ENCODE results near the gene RHOG. TPM values are rescaled to one million over a fixed set of nuclear protein-coding genes. Genes with fewer than 3 reads are reported as not detected.

RHOG gene
- total and polyA plus RNA-seq, 8 donors, result 9.0 to 27.5 (median 14.0) TPM

DNA sequence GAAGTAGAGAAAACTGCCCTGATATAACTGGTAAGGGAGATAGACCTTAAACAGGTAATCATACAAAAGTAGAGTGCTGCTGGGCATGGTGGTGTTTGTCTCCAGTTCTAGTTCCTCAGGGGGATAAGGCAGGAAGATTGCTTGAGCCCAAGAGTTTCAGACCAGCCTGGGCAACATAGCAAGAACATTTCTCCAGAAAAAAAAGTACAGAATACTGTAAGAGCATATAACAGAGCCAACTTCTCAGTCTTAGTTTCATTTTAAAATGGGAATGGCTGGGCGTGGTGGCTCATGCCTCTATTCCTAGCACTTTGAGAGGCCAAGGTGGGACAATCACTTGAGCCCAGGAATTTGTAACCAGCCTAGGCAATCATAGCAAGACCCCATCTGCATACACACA, 4.5 kb upstream of the RHOG start:
- Histone ChIP-seq H3K36me3 (no peaks in the 10 kb centered on the region), H3K27ac (no peak overlapping the region), H3K27me3 (no peaks in the 10 kb centered on the region), H3K9me3 (no peaks in the 10 kb centered on the region), H3K4me1 (peaks cover 0 to 4% (median 0%) of the 10 kb centered on the region in 3 donors), H3K4me3 (no peak overlapping the region)
- intact Hi-C loops (cut with DNase I), result loop anchor here in 1 of 3 donors (5.0 kb wide), 1 partner anchor 237 kb away; no protein-coding TSS in a partner anchor
- FAIRE-seq (no peak), DNase-seq (no peak), ATAC-seq (no peak)
- TF ChIP-seq, protein P1, sequence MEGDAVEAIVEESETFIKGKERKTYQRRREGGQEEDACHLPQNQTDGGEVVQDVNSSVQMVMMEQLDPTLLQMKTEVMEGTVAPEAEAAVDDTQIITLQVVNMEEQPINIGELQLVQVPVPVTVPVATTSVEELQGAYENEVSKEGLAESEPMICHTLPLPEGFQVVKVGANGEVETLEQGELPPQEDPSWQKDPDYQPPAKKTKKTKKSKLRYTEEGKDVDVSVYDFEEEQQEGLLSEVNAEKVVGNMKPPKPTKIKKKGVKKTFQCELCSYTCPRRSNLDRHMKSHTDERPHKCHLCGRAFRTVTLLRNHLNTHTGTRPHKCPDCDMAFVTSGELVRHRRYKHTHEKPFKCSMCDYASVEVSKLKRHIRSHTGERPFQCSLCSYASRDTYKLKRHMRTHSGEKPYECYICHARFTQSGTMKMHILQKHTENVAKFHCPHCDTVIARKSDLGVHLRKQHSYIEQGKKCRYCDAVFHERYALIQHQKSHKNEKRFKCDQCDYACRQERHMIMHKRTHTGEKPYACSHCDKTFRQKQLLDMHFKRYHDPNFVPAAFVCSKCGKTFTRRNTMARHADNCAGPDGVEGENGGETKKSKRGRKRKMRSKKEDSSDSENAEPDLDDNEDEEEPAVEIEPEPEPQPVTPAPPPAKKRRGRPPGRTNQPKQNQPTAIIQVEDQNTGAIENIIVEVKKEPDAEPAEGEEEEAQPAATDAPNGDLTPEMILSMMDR (IDR thresholded peaks at IDR 0.05), result no peak
- 92 to 98% methylated on average over 1 of the region's 1 CpG for WGBS, 2 donors

DNA sequence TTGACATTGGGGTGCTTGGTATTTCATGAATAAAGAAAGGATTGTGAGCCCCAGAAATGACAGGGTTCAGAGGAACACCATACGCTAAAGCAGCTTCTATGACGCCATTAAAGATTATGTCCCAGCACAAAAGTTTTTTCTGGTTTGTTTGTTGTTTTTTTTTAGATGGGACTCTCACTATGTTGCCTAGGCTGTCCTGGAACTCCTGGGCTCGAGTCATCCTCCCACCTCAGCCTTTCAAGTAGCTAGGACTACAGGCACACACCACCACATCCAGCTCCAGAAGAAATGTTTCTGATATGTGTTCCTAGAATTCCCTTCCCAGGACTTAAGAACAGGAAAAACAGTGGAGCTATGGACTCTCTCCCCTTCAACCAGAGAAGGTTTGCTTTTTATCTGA, 2.6 kb upstream of the RHOG start:
- Histone ChIP-seq H3K27ac (no peak overlapping the region), H3K4me3 (no peak overlapping the region), H3K9me3 (no peaks in the 10 kb centered on the region), H3K27me3 (no peaks in the 10 kb centered on the region), H3K36me3 (no peaks in the 10 kb centered on the region), H3K4me1 (peaks cover 0 to 8% (median 4%) of the 10 kb centered on the region in 3 donors)
- 78 to 84% methylated on average over 3 of the region's 3 CpGs for WGBS, 2 donors
- ATAC-seq (no peak), FAIRE-seq (no peak), DNase-seq (no peak)
- TF ChIP-seq, protein P1 (IDR thresholded peaks at IDR 0.05), result no peak
- intact Hi-C loops (cut with DNase I), result no loop called here

DNA sequence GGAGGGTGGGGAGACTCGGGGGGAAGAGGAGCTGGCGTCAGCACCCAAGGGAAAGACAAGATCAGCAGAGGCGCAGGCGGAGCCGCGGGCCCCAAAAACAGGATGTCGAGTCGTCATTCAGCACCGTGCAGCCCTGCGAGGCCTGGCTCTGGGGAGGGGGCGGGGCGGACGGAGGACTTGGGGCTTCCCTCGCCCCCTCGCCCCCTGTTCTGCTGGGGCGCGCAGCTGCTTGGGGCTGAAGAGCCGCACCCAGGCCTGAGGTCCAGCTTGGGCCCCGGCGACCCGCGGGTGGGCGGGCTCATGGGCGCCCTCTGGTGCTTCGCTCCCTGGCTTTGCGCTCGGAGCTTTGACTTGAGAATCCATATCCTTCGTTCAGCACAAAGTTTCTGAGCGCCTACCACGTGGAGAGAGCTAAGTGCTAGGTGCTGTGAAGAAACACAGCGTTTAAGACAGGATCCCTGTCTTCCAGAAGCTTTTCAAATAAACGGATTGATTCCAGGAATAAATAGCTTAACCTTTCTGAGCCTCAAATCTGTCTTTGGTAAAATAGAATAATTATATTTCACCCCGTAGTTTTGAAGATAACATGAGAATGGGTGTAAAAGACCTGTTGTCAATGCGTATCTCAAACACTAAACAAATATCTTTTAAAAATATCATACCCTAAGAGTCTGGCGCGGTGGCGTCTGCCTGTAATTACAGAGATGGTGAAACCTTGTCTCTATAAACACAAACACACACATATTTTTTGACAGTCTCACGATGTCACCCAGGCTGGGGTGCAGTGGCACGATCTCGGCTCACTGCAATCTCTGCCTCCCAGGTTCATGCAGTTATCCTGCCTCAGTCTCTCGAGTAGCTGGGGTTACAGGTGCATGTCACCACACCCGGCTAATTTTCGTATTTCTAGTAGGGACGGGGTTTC, 929 bp upstream of the RHOG start:
- peak overlapping the region; percentile 73 to 87 (median 82) for H3K4me3 ChIP-seq
- WGBS, 2 donors, result 21 to 32% methylated on average over 32 to 44 of the region's 44 CpGs
- TF ChIP-seq, protein P1 (IDR thresholded peaks at IDR 0.05), result peak; percentile 29 to 70 (median 54)
- ATAC-seq, result peak; percentile 78 to 89 (median 84)
- peak overlapping the region; percentile 89 to 93 (median 92) for H3K27ac ChIP-seq
- no peaks in the 10 kb centered on the region for H3K27me3 ChIP-seq
- H3K9me3 ChIP-seq, result no peaks in the 10 kb centered on the region
- intact Hi-C loops (cut with DNase I), result no loop called here
- peak; percentile 76 to 91 (median 84) for DNase-seq
- no peak for FAIRE-seq
- no peaks in the 10 kb centered on the region for H3K36me3 ChIP-seq
- peaks cover 0 to 8% (median 4%) of the 10 kb centered on the region in 3 donors for H3K4me1 ChIP-seq

DNA sequence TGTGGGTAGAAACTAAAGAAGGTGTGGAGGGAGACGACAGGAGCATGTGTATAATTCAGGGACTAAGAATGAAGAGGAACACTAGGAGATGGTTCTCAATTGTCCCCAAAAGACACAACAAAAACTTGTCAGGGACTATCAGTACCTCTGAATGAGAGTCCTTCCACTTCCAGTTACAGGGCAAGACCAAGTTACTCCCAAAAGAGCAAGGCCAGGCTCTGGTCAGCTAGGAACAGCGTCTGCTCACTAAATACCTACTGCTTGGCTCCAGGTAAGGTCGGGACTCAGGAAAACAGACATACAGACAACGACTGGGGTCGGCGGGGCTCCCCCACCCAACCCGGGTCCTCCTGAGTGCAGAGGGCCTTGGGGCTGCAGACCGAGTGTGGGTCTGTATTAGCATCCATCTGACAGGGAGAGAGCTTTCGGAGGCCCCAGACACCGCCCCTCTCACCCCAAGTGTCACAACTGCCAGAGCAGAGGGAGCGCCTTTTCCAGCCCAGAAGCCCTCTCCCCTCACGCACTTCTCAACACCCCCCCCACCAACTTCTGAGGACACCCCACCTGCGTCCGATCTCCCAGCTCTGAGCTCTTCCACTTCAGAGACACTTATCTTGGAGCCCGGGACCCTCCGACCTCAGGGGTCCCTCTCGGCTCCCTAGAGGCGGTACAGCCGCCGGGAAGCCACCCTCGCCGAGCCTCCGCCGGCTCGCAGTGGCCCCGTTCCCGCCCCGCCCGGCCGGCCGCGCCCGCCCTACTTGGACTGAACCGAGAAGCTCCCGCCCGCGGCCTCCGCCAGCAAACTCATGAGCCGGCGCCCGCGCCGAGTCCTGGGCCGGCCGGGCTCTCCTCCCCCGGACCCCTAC, 522 bp downstream of the RHOG start:
- FAIRE-seq, result no peak
- Histone ChIP-seq H3K9me3 (no peaks in the 10 kb centered on the region), H3K36me3 (no peaks in the 10 kb centered on the region), H3K27ac (peak overlapping the region; percentile 89 to 93 (median 92)), H3K4me3 (peak overlapping the region; percentile 73 to 87 (median 82)), H3K27me3 (no peaks in the 10 kb centered on the region), H3K4me1 (peaks cover 0 to 13% (median 4%) of the 10 kb centered on the region in 3 donors)
- DNase-seq, result peak in 1 of 6 donors; percentile 26
- intact Hi-C loops (cut with DNase I), result no loop called here
- ATAC-seq, result peak; percentile 17 to 67 (median 46)
- TF ChIP-seq, protein P1 (IDR thresholded peaks at IDR 0.05), result no peak
- WGBS, 2 donors, result 2 to 4% methylated on average over 35 to 46 of the region's 46 CpGs
